DND-41 (cell line): ENCODE results near the gene EID3.

ENCODE experiments used
- EZH2 ChIP-seq: IDR thresholded peaks from 3 replicates; pipeline ENCODE4 v1.6.1; 2012; ENCODE audit warnings: borderline replicate concordance, low read depth, mild to moderate bottlenecking, moderate library complexity, low read length, inconsistent platforms; ENCODE audit not compliant: severe bottlenecking
- TF ChIP-seq, protein P1 (sequence below): IDR thresholded peaks from 2 replicates; pipeline ENCODE4 v1.5.1; 2012; ENCODE audit warnings: borderline replicate concordance, low read length, moderate library complexity, mild to moderate bottlenecking; ENCODE audit not compliant: poor library complexity, severe bottlenecking; ENCODE audit errors: extremely low read depth

DNA sequence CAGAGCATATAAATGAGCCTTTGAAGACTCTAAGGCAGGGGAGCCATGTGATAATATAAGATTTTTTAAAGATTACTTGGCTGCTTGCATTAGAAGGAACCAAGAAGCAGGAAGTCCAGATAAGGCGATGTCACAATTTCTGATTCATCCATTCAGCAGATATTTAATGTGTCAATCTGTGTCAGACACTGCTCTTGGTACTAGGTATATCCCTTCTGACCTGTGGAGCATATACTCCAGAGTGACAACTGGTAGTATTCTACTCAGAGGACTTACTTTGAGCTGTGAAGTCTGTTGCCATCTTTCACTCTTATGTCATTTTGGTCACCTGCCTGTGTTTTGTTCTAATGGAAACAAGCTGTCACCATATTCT lies 10.7 kb downstream of the EID3 start:
- TF ChIP-seq, protein P1, sequence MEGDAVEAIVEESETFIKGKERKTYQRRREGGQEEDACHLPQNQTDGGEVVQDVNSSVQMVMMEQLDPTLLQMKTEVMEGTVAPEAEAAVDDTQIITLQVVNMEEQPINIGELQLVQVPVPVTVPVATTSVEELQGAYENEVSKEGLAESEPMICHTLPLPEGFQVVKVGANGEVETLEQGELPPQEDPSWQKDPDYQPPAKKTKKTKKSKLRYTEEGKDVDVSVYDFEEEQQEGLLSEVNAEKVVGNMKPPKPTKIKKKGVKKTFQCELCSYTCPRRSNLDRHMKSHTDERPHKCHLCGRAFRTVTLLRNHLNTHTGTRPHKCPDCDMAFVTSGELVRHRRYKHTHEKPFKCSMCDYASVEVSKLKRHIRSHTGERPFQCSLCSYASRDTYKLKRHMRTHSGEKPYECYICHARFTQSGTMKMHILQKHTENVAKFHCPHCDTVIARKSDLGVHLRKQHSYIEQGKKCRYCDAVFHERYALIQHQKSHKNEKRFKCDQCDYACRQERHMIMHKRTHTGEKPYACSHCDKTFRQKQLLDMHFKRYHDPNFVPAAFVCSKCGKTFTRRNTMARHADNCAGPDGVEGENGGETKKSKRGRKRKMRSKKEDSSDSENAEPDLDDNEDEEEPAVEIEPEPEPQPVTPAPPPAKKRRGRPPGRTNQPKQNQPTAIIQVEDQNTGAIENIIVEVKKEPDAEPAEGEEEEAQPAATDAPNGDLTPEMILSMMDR, result no peak
- no peak for TF ChIP-seq EZH2
